ENCODE data around the gene FOXN1. TPM values are rescaled to one million over a fixed set of nuclear protein-coding genes. Genes with fewer than 3 reads are reported as not detected.

FOXN1 gene
- polyA plus RNA-seq, 4 donors: 0.47 to 0.62 (median 0.61) TPM

- DNase-seq (ENCODE audit: low read depth in 4 of 4, low spot score in 3 of 4): no peak
Measured at GRCh38 chr17:28544402-28545140, 38.4 kb downstream of the FOXN1 start.

GRCh38 chr17:28545141-28545503 is 39.0 kb downstream of the FOXN1 start:
- no peak for DNase-seq (ENCODE audit: low read depth in 4 of 4, low spot score in 3 of 4)

- no peak for DNase-seq (ENCODE audit: low read depth in 4 of 4, low spot score in 3 of 4)
Measured at GRCh38 chr17:28545787-28546415, 39.8 kb downstream of the FOXN1 start.

GRCh38 chr17:28547096-28547622 is 41.0 kb downstream of the FOXN1 start:
- no peak for DNase-seq (ENCODE audit: low read depth in 4 of 4, low spot score in 3 of 4)

- peak in 1 of 4 donors; percentile 57 for DNase-seq (ENCODE audit: low read depth in 4 of 4, low spot score in 3 of 4)
Measured at GRCh38 chr17:28547623-28548416, 41.7 kb downstream of the FOXN1 start.

- DNase-seq (ENCODE audit: low read depth in 4 of 4, low spot score in 3 of 4): no peak
Measured at GRCh38 chr17:28548417-28549130, 42.4 kb downstream of the FOXN1 start.

- DNase-seq (ENCODE audit: low read depth in 4 of 4, low spot score in 3 of 4): no peak
Measured at GRCh38 chr17:28549236-28550132, 43.3 kb downstream of the FOXN1 start.

GRCh38 chr17:28550858-28551257 is 44.7 kb downstream of the FOXN1 start:
- no peak for DNase-seq (ENCODE audit: low read depth in 4 of 4, low spot score in 3 of 4)

- DNase-seq (ENCODE audit: low read depth in 4 of 4, low spot score in 3 of 4): no peak
Measured at GRCh38 chr17:28551421-28552175, 45.5 kb downstream of the FOXN1 start.

GRCh38 chr17:28552176-28552999 is 46.2 kb downstream of the FOXN1 start, which contains the start of gene UNC119:
TSS of gene UNC119 (minus strand) at chr17:28552624. CDS start at chr17:28552557, 67 bp downstream.
- DNase-seq (ENCODE audit: low read depth in 4 of 4, low spot score in 3 of 4): peak; percentile 69 to 79 (median 74)

GRCh38 chr17:28553000-28553505 is 46.9 kb downstream of the FOXN1 start:
- DNase-seq (ENCODE audit: low read depth in 4 of 4, low spot score in 3 of 4): no peak

- DNase-seq (ENCODE audit: low read depth in 4 of 4, low spot score in 3 of 4): no peak
Measured at GRCh38 chr17:28554565-28554964, 48.4 kb downstream of the FOXN1 start.

- DNase-seq (ENCODE audit: low read depth in 4 of 4, low spot score in 3 of 4): no peak
Measured at GRCh38 chr17:28555022-28555421, 48.9 kb downstream of the FOXN1 start.

GRCh38 chr17:28563475-28563874 is 57.3 kb downstream of the FOXN1 start:
- peak in 1 of 4 donors; percentile 23 for DNase-seq (ENCODE audit: low read depth in 4 of 4, low spot score in 3 of 4)

- DNase-seq (ENCODE audit: low read depth in 4 of 4, low spot score in 3 of 4): no peak
Measured at GRCh38 chr17:28567604-28568003, 61.5 kb downstream of the FOXN1 start.

- no peak for DNase-seq (ENCODE audit: low read depth in 4 of 4, low spot score in 3 of 4)
Measured at GRCh38 chr17:28569446-28569845, 63.3 kb downstream of the FOXN1 start.

- no peak for DNase-seq (ENCODE audit: low read depth in 4 of 4, low spot score in 3 of 4)
Measured at GRCh38 chr17:28570716-28571360, 64.7 kb downstream of the FOXN1 start.

All from right renal pelvis (tissue), 4 donors.